ENCODE results near the gene ANGPTL5.

ANGPTL5 gene

GRCh38 chr11:101917226-101917625 is 904 bp upstream of the ANGPTL5 start:
- no peak for DNase-seq (ENCODE audit: low read depth)
- TF ChIP-seq, protein P1, sequence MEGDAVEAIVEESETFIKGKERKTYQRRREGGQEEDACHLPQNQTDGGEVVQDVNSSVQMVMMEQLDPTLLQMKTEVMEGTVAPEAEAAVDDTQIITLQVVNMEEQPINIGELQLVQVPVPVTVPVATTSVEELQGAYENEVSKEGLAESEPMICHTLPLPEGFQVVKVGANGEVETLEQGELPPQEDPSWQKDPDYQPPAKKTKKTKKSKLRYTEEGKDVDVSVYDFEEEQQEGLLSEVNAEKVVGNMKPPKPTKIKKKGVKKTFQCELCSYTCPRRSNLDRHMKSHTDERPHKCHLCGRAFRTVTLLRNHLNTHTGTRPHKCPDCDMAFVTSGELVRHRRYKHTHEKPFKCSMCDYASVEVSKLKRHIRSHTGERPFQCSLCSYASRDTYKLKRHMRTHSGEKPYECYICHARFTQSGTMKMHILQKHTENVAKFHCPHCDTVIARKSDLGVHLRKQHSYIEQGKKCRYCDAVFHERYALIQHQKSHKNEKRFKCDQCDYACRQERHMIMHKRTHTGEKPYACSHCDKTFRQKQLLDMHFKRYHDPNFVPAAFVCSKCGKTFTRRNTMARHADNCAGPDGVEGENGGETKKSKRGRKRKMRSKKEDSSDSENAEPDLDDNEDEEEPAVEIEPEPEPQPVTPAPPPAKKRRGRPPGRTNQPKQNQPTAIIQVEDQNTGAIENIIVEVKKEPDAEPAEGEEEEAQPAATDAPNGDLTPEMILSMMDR (IDR thresholded peaks at IDR 0.05; ENCODE audit: control insufficient read depth, insufficient read depth, low read depth, low read length, missing control alignments), result no peak
- H3K4me3 ChIP-seq (ENCODE audit: control insufficient read depth, low read depth, low read length), result no peak overlapping the region

- peak overlapping the region; percentile 63 for H3K4me3 ChIP-seq (ENCODE audit: control insufficient read depth, low read depth, low read length)
- TF ChIP-seq, protein P1 (IDR thresholded peaks at IDR 0.05; ENCODE audit: control insufficient read depth, insufficient read depth, low read depth, low read length, missing control alignments), result no peak
- DNase-seq (ENCODE audit: low read depth), result peak; percentile 34
Observed at GRCh38 chr11:101915791-101916291, 481 bp downstream of the ANGPTL5 start.

- TF ChIP-seq, protein P1 (IDR thresholded peaks at IDR 0.05; ENCODE audit: control insufficient read depth, insufficient read depth, low read depth, low read length, missing control alignments), result peak; percentile 54
- peak; percentile 83 for DNase-seq (ENCODE audit: low read depth)
- H3K4me3 ChIP-seq (ENCODE audit: control insufficient read depth, low read depth, low read length), result peak within 1 kb of the TSS; percentile 63
Observed at GRCh38 chr11:101914738-101915426, 1.4 kb downstream of the ANGPTL5 start, which contains the start of gene CEP126. Gene CEP126, plus strand, starts transcription at chr11:101915010. Its CDS starts 275 bp downstream, at chr11:101915285.

DNA sequence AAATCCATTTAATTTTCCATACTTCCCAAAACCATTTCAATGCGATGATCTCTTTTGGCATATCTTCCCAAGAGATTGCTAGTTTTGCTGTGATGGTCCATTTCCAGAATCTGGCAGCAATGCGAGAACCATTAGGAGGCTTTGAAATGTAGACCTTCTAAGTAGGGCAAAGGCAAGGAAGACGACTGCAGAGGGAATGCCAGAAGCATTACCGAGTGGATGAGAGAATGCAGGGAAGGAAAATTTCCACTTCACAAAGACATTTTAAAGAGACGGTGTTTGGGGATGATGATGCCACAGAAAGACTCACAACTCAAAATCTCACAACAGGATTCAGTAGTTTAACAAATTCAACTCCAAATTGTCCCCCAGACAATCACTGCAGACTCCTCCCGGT is 2.0 kb downstream of the ANGPTL5 start:
- DNase-seq (ENCODE audit: low read depth), result peak; percentile 13
- H3K4me3 ChIP-seq (ENCODE audit: control insufficient read depth, low read depth, low read length), result peak overlapping the region; percentile 63
- TF ChIP-seq, protein P1 (IDR thresholded peaks at IDR 0.05; ENCODE audit: control insufficient read depth, insufficient read depth, low read depth, low read length, missing control alignments), result no peak

- DNase-seq (ENCODE audit: low read depth), result no peak
- TF ChIP-seq, protein P1 (IDR thresholded peaks at IDR 0.05; ENCODE audit: control insufficient read depth, insufficient read depth, low read depth, low read length, missing control alignments), result no peak
Observed at GRCh38 chr11:101913656-101914055, 2.7 kb downstream of the ANGPTL5 start.

GRCh38 chr11:101912823-101913284 is 3.5 kb downstream of the ANGPTL5 start:
- TF ChIP-seq, protein P1 (IDR thresholded peaks at IDR 0.05; ENCODE audit: control insufficient read depth, insufficient read depth, low read depth, low read length, missing control alignments), result no peak
- DNase-seq (ENCODE audit: low read depth), result no peak
- H3K4me3 ChIP-seq (ENCODE audit: control insufficient read depth, low read depth, low read length), result no peak overlapping the region

More at GRCh38 chr11:101913656-101914055, 2.7 kb downstream of the ANGPTL5 start:
- H3K4me3 ChIP-seq (ENCODE audit: control insufficient read depth, low read depth, low read length), result no peak overlapping the region

All from AG09309 (cell line).